ENCODE measurements around the gene OGFOD1.
"Not testable (repeated sequence)": the region's sequence is repeated elsewhere in the genome, so short reads cannot be mapped to it uniquely, and the experiment has no call there.

The OGFOD1 gene

GRCh38 chr16:56481468-56482122, 30.2 kb downstream of the OGFOD1 start:
- DNase-seq = no peak

- no peak for DNase-seq
Measured at GRCh38 chr16:56482683-56483236, 31.4 kb downstream of the OGFOD1 start.

DNA sequence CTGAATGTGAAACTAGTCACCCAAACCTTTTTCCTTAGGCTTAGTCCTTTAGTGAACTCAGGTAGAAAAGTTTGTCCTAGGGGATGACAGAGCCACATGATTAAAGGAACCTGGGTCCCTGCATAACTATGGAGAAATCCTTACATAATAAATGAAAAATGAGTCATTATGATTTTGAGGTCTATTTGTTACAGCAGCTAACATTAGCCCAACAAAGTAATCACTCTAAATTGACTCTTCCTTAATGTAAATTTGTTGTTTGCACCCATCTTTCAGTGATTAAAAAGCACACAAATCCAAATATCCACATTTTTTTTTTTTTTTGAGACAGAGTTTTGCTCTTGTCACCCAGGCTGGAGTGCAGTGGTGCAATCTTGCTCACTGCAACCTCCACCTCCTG, 32.0 kb downstream of the OGFOD1 start:
- DNase-seq = no peak

DNA sequence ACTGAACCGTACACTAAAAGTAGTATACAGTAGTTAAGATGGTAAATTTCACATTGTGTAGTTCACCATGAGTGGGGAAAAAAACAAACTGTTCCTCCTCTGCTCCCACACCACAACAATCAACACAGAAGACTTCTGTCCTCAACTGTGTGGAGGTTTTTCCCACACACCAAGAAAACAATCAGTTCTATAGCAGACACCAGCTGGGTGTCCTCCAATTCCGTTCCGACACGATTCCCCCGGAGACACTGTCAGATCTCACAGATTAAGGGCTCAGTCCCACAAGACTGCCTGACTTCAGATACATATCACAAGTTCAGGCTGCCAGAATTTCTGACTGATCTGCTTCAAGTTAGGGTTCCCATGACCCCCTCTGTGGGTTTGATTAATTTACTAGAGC, 36.7 kb downstream of the OGFOD1 start:
- DNase-seq = no peak

DNA sequence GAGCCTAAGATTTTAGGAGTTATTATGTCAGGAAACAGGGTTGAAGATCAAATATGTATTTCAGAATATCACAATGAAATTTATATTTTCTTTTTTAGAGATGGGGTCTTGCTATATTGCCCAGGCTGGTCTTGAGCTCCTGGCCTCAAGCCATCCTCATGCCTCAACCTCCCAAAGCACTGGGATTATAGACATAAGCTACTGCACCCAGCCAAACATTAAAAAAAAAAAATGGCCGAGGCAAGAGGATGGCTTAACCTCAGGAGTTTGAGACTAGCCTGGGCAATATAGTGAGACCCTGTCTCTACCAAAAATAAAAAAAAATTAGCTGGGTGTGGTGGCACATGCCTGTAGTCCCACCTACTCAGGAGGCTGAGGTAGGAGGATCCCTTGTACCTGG, 37.5 kb downstream of the OGFOD1 start:
- not testable (repeated sequence) for DNase-seq

- no peak for DNase-seq
Measured at GRCh38 chr16:56491657-56492261, 40.4 kb downstream of the OGFOD1 start.

GRCh38 chr16:56493126-56493525, 41.8 kb downstream of the OGFOD1 start:
- no peak for DNase-seq

DNA sequence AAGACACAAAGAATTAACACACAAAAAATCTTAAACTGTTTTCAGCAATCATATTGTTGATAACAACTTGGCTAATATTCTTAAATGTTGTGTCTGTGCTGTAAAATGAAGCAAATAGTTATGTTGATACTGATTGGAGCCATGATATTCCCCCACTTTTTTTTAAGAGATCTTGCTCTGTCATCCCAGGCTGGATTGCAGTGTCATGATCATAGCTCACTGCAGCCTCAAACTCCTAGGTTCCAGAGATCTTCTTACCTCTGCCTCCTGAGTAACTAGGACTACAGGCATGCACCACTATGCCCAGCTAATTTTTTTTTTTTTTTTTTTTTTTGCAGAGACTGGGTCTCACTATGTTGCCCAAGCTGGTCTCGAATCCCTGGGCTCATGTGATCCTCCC, 42.5 kb downstream of the OGFOD1 start:
- DNase-seq = no peak

- no peak for DNase-seq
Measured at GRCh38 chr16:56505181-56505580, 53.8 kb downstream of the OGFOD1 start.

DNA sequence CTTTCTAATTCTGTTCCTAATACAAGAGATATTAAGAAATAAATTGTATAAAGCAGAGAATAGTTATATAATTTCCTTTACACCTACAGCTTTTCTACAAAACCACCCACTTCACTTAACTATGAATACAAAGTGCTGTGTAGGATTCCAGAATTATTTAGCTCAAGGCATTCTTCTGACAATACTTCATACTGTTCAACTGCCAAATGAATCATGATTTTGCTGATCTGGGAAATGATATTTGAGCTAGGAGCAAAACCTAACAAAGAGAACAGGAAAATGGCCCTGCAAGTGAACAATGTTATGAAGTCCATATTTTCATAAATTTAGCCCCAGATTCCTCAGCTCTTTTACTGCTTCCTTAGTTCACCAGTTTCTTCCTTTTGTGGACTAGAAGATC, 55.6 kb downstream of the OGFOD1 start:
- no peak for DNase-seq

- no peak for DNase-seq
Measured at GRCh38 chr16:56510544-56510943, 59.2 kb downstream of the OGFOD1 start.

- DNase-seq = no peak
Measured at GRCh38 chr16:56512025-56512424, 60.7 kb downstream of the OGFOD1 start.

- no peak for DNase-seq
Measured at GRCh38 chr16:56513091-56513490, 61.7 kb downstream of the OGFOD1 start.

DNA sequence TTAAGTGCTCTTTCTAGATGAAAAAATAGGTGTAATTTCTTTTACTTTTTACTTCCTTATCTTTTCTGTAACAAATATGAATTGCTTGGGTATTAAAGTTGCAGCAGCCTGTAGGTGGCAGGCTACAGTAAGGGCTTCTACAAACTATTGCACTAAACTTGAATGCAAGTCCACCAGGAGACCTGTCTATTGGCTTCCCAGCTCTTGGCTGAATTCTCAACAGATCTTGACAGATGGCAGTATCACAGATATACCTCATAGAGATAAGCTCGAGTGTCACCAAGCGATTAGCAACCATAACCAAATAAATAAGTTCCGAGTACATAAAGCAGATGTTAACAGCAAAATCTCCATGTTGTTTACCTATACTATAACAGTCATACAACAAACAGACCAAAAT, 62.6 kb downstream of the OGFOD1 start:
- DNase-seq = no peak

GRCh38 chr16:56514845-56515244, 63.5 kb downstream of the OGFOD1 start:
- no peak for DNase-seq

DNA sequence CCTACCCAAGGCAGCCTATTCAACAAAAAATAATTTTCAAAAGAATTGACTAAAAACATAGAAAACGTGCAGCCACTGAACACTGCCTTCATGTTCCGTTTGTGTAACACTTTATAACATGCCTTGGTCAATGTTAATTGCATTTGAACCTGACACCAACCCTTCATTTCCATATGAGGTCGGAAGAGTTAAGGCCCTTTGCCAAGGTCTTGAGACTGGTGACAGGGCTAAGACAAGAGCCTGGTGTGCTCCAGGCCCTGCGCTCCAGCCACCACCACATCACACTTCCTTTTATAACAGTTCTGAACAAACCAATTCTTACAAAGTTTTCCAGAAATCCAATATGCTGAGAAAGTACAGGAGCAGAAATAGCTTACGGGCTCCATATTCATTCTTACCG, 64.3 kb downstream of the OGFOD1 start:
- DNase-seq = no peak

DNA sequence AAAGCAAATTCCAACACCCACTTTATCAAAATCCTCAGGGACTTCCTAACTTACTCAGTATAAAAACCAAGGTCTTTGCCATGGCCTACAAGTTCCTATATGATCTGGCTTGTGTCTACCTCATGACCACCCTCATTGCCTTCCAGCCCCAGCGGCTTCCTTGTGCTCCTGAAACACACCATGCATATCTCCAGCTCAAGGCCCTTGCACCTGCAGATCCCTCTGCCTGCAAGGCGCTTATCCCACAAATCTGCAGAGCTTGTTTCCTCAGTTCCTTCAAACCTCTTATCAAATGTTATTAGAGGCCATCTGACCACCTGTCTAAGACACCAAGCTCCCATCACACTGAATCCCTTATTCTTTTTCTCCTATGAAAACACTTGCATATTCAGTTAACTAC, 65.9 kb downstream of the OGFOD1 start:
- DNase-seq = no peak

GRCh38 chr16:56518425-56518824, 67.1 kb downstream of the OGFOD1 start:
- no peak for DNase-seq

DNA sequence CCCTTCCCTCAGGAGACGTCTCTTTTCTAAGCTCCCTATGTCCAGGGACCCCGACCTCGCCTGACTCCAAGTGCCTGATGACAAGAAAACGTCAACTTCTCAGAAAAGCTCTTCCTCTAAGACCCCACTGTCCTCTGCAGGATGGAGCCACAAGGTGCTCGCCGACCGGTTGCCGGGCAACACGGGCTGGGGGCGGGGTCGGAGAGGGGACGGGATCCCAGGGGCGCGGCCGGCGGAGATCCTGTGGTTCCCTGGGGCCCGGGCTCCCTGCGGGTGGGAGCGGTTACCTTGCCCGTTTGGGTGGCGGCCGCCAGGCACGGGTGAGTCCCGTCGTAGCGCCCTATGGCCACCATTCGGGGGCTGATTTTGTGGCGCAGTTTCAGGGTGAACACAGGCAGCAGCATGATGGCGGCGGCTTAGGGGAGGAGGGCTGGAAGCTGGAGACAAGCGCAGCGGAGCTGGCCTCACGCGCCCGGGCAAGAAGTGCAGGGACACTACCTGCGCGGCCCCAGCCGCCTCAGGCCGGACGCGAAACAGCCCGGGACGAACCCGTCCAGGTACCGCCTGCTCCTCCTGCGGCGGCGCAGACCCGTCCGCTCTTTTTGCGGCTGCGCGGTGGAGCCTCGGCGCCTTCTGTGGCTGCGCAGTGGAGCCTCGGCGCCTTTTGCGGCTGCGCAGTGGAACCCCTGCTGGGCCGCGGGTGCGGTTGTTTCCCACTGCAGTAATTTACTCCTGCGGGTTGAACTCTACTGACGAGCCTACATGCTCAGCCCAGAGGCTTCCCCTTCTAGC, 68.3 kb downstream of the OGFOD1 start, which contains the start of gene BBS2:
Gene BBS2, minus strand, starts transcription at position 566 of the 792 bp plus-strand sequence. Its CDS starts 162 bp downstream, at position 404.
- DNase-seq = peak; percentile 16

DNA sequence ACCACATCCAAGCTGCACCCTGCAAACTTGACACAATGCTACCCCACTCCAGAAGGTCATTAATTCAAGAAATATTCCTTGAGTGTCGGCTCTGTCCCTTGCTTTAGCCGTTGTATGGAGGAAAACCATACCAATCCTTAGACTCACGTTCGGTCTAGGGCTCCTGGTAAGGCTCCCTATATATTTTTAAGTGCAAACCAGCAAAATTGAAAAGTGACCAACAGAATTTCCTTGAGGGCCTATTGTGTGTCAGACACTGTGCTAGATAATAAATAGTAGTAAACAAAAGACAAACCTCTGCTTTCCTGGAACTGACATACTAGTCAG, 68.9 kb downstream of the OGFOD1 start:
- DNase-seq = no peak

DNA sequence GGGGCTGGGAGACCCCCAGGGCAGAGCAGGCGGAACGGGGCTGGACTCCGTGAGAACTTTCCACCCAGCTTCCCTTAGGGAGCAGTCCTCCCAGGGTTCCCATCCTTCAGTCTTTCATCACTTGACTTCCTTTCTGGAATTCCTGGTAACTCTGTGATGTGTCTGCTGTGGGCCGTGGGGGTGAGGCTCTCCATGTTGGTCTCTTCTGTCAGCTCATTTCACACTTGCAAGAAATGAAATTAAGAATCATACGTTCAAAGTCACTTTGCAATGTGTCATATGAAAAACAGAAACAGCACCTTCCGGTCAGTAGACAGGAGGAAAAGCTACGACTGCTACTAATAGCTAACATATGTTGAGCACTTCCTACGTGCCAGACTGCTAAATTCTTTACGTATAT, 73.9 kb downstream of the OGFOD1 start:
- no peak for DNase-seq

Data from SIG-M5 (cell line).